PC-9 (cell line): ENCODE results near the gene PPP1R7. TPM values are rescaled to one million over a fixed set of nuclear protein-coding genes. Genes with fewer than 3 reads are reported as not detected.
"Not testable (repeated sequence)": the region's sequence is repeated elsewhere in the genome, so short reads cannot be mapped to it uniquely, and the experiment has no call there.

Source experiments
- BruUV-seq: library from RNA; stranded (reverse); fragments of 400-500 nt; replicated peaks from 2 replicates; lab custom pipeline; 2021; lab: Mats Ljungman, UMichigan
- CTCF ChIA-PET: fragments of 300-600 bp; sonication (Branson Sonifier 250); formaldehyde crosslinking; loops from one replicate; lab custom pipeline; 2022; ENCODE audit warnings: antibody characterized with exemption; lab: Charles Lee
- POLR2A ChIA-PET: fragments of 300-600 bp; sonication (Branson Sonifier 250); formaldehyde crosslinking; loops from one replicate; lab custom pipeline; 2022; ENCODE audit warnings: antibody characterized with exemption; ENCODE audit not compliant: unreplicated experiment; lab: Charles Lee
- DNase-seq, 2 experiments: peaks; one replicate each; pipeline versions ENCODE4 v3.0.0 to v3.0.0-alpha.2; 2015 to 2022; ENCODE audit warnings: mixed read lengths in 1 of 2
- H2AFZ ChIP-seq: fragments of 200-600 bp; sonication (generic); 2 replicates; pipeline ENCODE4 v1.8.1; 2017; ENCODE audit warnings: antibody characterized with exemption
- H3F3A ChIP-seq: fragments of 200-600 bp; sonication (generic); 2 replicates; pipeline ENCODE4 v1.8.1; 2017; ENCODE audit warnings: antibody characterized with exemption, mild to moderate bottlenecking, low read depth; ENCODE audit not compliant: insufficient read depth
- H3K27ac ChIP-seq: fragments of 200-600 bp; sonication (generic); 2 replicates; pipeline ENCODE4 v1.6.1; 2016; ENCODE audit warnings: mixed run types
- H3K27me3 ChIP-seq: fragments of 200-600 bp; sonication (generic); 2 replicates; pipeline ENCODE4 v1.6.1; 2016; ENCODE audit warnings: low read depth, mixed run types; ENCODE audit not compliant: insufficient read depth
- H3K36me3 ChIP-seq: fragments of 200-600 bp; sonication (generic); 2 replicates; pipeline ENCODE4 v1.6.1; 2016; ENCODE audit warnings: low read depth, mixed run types
- H3K4me1 ChIP-seq: fragments of 200-600 bp; sonication (generic); replicated peaks from 2 replicates; pipeline ENCODE4 v1.6.1; 2016; ENCODE audit warnings: mixed run types; ENCODE audit not compliant: insufficient read depth
- H3K4me2 ChIP-seq: fragments of 200-600 bp; sonication (generic); 2 replicates; pipeline ENCODE4 v1.6.1; 2017; ENCODE audit warnings: mixed run types
- H3K4me3 ChIP-seq: fragments of 200-600 bp; sonication (generic); 2 replicates; pipeline ENCODE4 v1.6.1; 2016; ENCODE audit warnings: mixed run types
- H3K79me2 ChIP-seq: fragments of 200-600 bp; sonication (generic); 2 replicates; pipeline ENCODE4 v1.6.1; 2017; ENCODE audit warnings: low read depth, mixed run types
- H3K9me2 ChIP-seq: fragments of 200-600 bp; sonication (generic); 2 replicates; pipeline ENCODE4 v1.8.1; 2017; ENCODE audit warnings: mild to moderate bottlenecking; ENCODE audit not compliant: insufficient read depth
- H3K9me3 ChIP-seq: fragments of 200-600 bp; sonication (generic); 2 replicates; pipeline ENCODE4 v1.8.1; 2016; ENCODE audit warnings: low read depth; ENCODE audit not compliant: insufficient read depth
- H4K20me1 ChIP-seq: fragments of 200-600 bp; sonication (generic); 2 replicates; pipeline ENCODE4 v1.8.1; 2017; ENCODE audit not compliant: insufficient read depth
- EZH2 ChIP-seq: fragments of 200-600 bp; sonication (generic); IDR thresholded peaks from 2 replicates; pipeline ENCODE4 v1.8.0; 2017; ENCODE audit warnings: antibody characterized with exemption, low read depth
- intact Hi-C: fragments of 100-400 bp; cut with micrococcal nuclease; formaldehyde crosslinking; loops from one replicate; pipeline ENCODE4 v1.10.0; 2022; ENCODE audit not compliant: unreplicated experiment
- total RNA-seq: library from RNA; stranded (reverse); gene quantifications from 2 replicates; pipeline ENCODE4 v1.2.3, GENCODE V29; 2021
- TF ChIP-seq, protein P1 (sequence below): fragments of 200-600 bp; sonication (generic); conservative IDR thresholded peaks from 2 replicates; pipeline ENCODE4 v1.6.1; 2017; ENCODE audit warnings: mixed run types, antibody characterized with exemption, mild to moderate bottlenecking, moderate library complexity

The PPP1R7 gene
- total RNA-seq, 1 experiment from 2014 or later = 113 TPM

GRCh38 chr2:241103176-241103595, 47.1 kb upstream of the PPP1R7 start:
- H3K79me2 ChIP-seq = peaks cover 39% of the 10 kb centered on the region
- CTCF ChIA-PET = no interaction called here
- intact Hi-C loops = loop anchor here (5.0 to 10.0 kb wide), 4 partner anchors 44 to 248 kb away; partner anchors contain the start of genes HDLBP, PASK and SEPTIN2
- no peaks in the 10 kb centered on the region for H4K20me1 ChIP-seq
- no TSS peak for BruUV-seq
- H3F3A ChIP-seq = peaks cover 8% of the 10 kb centered on the region; the same call in 1 of the 2 replicates
- H3K9me2 ChIP-seq = no peaks in the 10 kb centered on the region
- peaks cover 10% of the 10 kb centered on the region for H3K4me1 ChIP-seq
- H3K4me3 ChIP-seq = peak overlapping the region; percentile 83
- DNase-seq = no peak
- H3K27ac ChIP-seq = peak overlapping the region; percentile 66; the same call in 1 of the 2 replicates
- peak overlapping the region; percentile 93 for H3K4me2 ChIP-seq
- H2AFZ ChIP-seq = peak overlapping the region; percentile 97
- POLR2A ChIA-PET = interaction anchor here (0.6 kb wide), 1 partner anchor 309 kb away, joined by 4 read pairs; no protein-coding TSS in a partner anchor
- no peaks in the 10 kb centered on the region for H3K36me3 ChIP-seq
- no peaks in the 10 kb centered on the region for H3K9me3 ChIP-seq
- no peaks in the 10 kb centered on the region for H3K27me3 ChIP-seq
- TF ChIP-seq, protein P1, sequence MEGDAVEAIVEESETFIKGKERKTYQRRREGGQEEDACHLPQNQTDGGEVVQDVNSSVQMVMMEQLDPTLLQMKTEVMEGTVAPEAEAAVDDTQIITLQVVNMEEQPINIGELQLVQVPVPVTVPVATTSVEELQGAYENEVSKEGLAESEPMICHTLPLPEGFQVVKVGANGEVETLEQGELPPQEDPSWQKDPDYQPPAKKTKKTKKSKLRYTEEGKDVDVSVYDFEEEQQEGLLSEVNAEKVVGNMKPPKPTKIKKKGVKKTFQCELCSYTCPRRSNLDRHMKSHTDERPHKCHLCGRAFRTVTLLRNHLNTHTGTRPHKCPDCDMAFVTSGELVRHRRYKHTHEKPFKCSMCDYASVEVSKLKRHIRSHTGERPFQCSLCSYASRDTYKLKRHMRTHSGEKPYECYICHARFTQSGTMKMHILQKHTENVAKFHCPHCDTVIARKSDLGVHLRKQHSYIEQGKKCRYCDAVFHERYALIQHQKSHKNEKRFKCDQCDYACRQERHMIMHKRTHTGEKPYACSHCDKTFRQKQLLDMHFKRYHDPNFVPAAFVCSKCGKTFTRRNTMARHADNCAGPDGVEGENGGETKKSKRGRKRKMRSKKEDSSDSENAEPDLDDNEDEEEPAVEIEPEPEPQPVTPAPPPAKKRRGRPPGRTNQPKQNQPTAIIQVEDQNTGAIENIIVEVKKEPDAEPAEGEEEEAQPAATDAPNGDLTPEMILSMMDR = no peak
- TF ChIP-seq EZH2 = no peak

DNA sequence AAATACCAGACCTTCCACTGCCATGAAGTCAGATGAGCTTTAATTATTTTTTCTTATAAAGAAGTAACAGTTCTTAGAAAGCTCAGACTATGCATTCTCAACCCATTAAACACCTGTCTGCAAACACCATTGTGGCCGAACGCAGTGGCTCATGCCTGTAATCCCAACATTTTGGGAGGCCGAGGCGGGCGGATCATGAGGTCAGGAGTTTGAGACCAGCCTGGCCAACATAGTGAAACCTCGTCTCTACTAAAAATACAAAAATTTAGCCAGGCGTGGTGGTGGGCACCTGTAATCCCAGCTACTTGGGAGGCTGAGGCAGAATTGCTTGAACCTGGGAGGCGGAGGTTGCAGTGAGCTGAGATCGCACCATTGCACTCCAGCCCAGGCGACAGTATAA, 45.7 kb upstream of the PPP1R7 start:
- BruUV-seq, DNase-seq, H3K4me2 ChIP-seq, H2AFZ ChIP-seq, H3K9me3 ChIP-seq, H3K9me2 ChIP-seq, H3K36me3 ChIP-seq, H3F3A ChIP-seq, POLR2A ChIA-PET, H3K27ac ChIP-seq, H3K4me3 ChIP-seq, H4K20me1 ChIP-seq, H3K27me3 ChIP-seq, CTCF ChIA-PET: not testable (repeated sequence)
- Histone ChIP-seq H3K79me2 (peaks cover 34% of the 10 kb centered on the region), H3K4me1 (peaks cover 10% of the 10 kb centered on the region)
- intact Hi-C loops = loop anchor here (5.0 to 10.0 kb wide), 4 partner anchors 43 to 250 kb away; partner anchors contain the start of genes HDLBP, PASK and SEPTIN2

DNA sequence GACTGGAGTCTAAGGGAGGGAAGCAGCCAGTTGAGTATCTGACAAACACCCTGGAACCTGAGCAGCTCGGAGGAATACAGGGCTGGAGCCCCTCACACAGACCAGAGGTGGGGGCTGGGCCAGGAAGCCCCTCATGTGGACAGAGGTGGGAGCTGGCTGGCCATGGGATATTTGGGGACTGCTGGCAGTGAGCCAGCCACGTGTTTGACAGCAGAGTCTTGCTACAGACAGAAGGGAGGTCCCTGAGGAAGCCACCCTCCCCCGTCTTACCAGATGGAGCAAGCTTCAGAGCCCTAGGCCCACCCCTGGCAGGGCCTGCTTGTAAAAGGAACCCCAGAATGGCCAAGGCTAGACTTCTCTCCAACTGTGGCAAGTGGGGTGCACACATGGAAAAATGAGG, 44.6 kb upstream of the PPP1R7 start:
- Histone ChIP-seq H3K79me2 (peaks cover 23% of the 10 kb centered on the region), H3K9me3 (no peaks in the 10 kb centered on the region), H3K27ac (no peak overlapping the region), H3K36me3 (no peaks in the 10 kb centered on the region), H4K20me1 (no peaks in the 10 kb centered on the region), H3F3A (peaks cover 8% of the 10 kb centered on the region; the same call in 1 of the 2 replicates), H3K4me1 (peaks cover 10% of the 10 kb centered on the region), H3K4me3 (no peak overlapping the region), H2AFZ (no peak overlapping the region), H3K4me2 (no peak overlapping the region), H3K9me2 (no peaks in the 10 kb centered on the region), H3K27me3 (no peaks in the 10 kb centered on the region)
- intact Hi-C loops = loop anchor here (10.0 kb wide), 2 partner anchors 109 to 251 kb away; no protein-coding TSS in a partner anchor
- ChIA-PET POLR2A (no interaction called here), CTCF (interaction anchor here (0.5 kb wide), 1 partner anchor 26 kb away, joined by 6 read pairs; no protein-coding TSS in a partner anchor)
- no peak for DNase-seq
- TF ChIP-seq EZH2 = no peak
- TF ChIP-seq, protein P1 = no peak
- BruUV-seq = no TSS peak
